ENCODE data around the gene SMYD3. TPM values are rescaled to one million over a fixed set of nuclear protein-coding genes. Genes with fewer than 3 reads are reported as not detected.

SMYD3 gene
- total and polyA plus RNA-seq, 2 of the 13 experiments (the other 11 are each of a cell fraction or from before 2014, with no cell fraction given) = 27.7 to 35.8 TPM

GRCh38 chr1:246182149-246182851 is 324.8 kb downstream of the SMYD3 start:
- Histone ChIP-seq H4K20me1 (ENCODE audit: insufficient read depth, low read length) (no peaks in the 10 kb centered on the region), H3K79me2 (ENCODE audit: insufficient read depth, low read length) (no peaks in the 10 kb centered on the region), H3K9ac (ENCODE audit: insufficient read depth, low read depth, low read length) (no peak overlapping the region), H3K4me3 (replicated peaks in 1 of 3; ENCODE audit: insufficient read depth in 1 of 3, low read depth in 2 of 3, low read length in 3 of 3) (no peak overlapping the region), H3K36me3 (replicated peaks in 1 of 2; ENCODE audit: control insufficient read depth in 1 of 2, insufficient read depth in 2 of 2, low read length in 2 of 2) (no peaks in the 10 kb centered on the region), H3K4me1 (ENCODE audit: insufficient read depth, low read length) (peaks cover 35% of the 10 kb centered on the region), H3K9me3 (ENCODE audit: low read length) (no peaks in the 10 kb centered on the region), H2AFZ (ENCODE audit: low read length) (no peak overlapping the region), H3K4me2 (ENCODE audit: low read depth, low read length) (no peak overlapping the region), H3K27ac (ENCODE audit: extremely low read length, insufficient read depth, low read length) (no peak overlapping the region), H3K27me3 (ENCODE audit: control insufficient read depth in 1 of 2, insufficient read depth in 2 of 2, low read length in 2 of 2) (no peaks in the 10 kb centered on the region)
- no peak for FAIRE-seq
- in situ Hi-C loops (cut with HindIII; ENCODE audit: extremely low pct_ligation_motif_present, low pct_unique_long_range_greater_than_20kb) (no loop called here), intact Hi-C loops (cut with micrococcal nuclease; ENCODE audit: unreplicated experiment) (no loop called here)
- BruUV-seq (replicated peaks) = no TSS peak
- ChIA-PET POLR2A (no interaction called here), CTCF (ENCODE audit: low intra/inter-chr PET ratio, low total read pairs) (no interaction called here)
- no peak for ATAC-seq
- 96% methylated on average over 3 of the region's 3 CpGs for WGBS (ENCODE audit: low lambda C conversion rate)
- no peak for DNase-seq (ENCODE audit: low spot score)
- no peak for TF ChIP-seq ZBTB8A (CRISPR knock-in tag; IDR thresholded peaks at IDR 0.05; ENCODE audit: borderline replicate concordance, low read depth)
- TF ChIP-seq ZNF562 (CRISPR knock-in tag; IDR thresholded peaks at IDR 0.05; ENCODE audit: borderline replicate concordance) = no peak
- no peak for TF ChIP-seq GMEB2 (CRISPR knock-in tag; IDR thresholded peaks at IDR 0.05; ENCODE audit: low read depth)
- no peak for TF ChIP-seq ZNF317 (CRISPR knock-in tag; IDR thresholded peaks at IDR 0.05)
- TF ChIP-seq ZNF367 (CRISPR knock-in tag; IDR thresholded peaks at IDR 0.05; ENCODE audit: borderline replicate concordance) = no peak
- no peak for TF ChIP-seq ZSCAN22 (CRISPR knock-in tag; IDR thresholded peaks at IDR 0.05)
- no peak for TF ChIP-seq THAP9 (CRISPR knock-in tag; IDR thresholded peaks at IDR 0.05; ENCODE audit: borderline replicate concordance)
- no peak for TF ChIP-seq ZNF598 (CRISPR knock-in tag; IDR thresholded peaks at IDR 0.05; ENCODE audit: borderline replicate concordance)
- no peak for TF ChIP-seq PHF5A (CRISPR knock-in tag; IDR thresholded peaks at IDR 0.05; ENCODE audit: low read depth, unreplicated experiment)
- no peak for TF ChIP-seq ZNF772 (CRISPR knock-in tag; IDR thresholded peaks at IDR 0.05)
- TF ChIP-seq MBD4 (IDR thresholded peaks at IDR 0.05; ENCODE audit: borderline replicate concordance, low read length) = no peak
- no peak for TF ChIP-seq ARNT2 (CRISPR knock-in tag; IDR thresholded peaks at IDR 0.05; ENCODE audit: low read depth)
- TF ChIP-seq ZNF335 (CRISPR knock-in tag; IDR thresholded peaks at IDR 0.05) = no peak
- no peak for TF ChIP-seq IRF1 (CRISPR knock-in tag; IDR thresholded peaks at IDR 0.05; ENCODE audit: low read depth)
